PC-3 (cell line): ENCODE results near the gene LAMP2. TPM values are rescaled to one million over a fixed set of nuclear protein-coding genes. Genes with fewer than 3 reads are reported as not detected.

Experiments
- ATAC-seq: fragments of 200-7000 bp; cut with Tn5 transposase; 2 replicates; pipeline ENCODE4 v1.9.1; 2020; ENCODE audit warnings: mild to moderate bottlenecking, moderate library complexity
- BruUV-seq: library from RNA; stranded (reverse); fragments of 400-500 nt; replicated peaks from 2 replicates; lab custom pipeline; 2021; lab: Mats Ljungman, UMichigan
- CTCF ChIA-PET: fragments of 300-600 bp; sonication (Branson Sonifier 250); formaldehyde crosslinking; loops from one replicate; lab custom pipeline; 2022; ENCODE audit warnings: antibody characterized with exemption; lab: Charles Lee
- POLR2A ChIA-PET: fragments of 300-600 bp; sonication (Branson Sonifier 250); formaldehyde crosslinking; loops from one replicate; lab custom pipeline; 2022; ENCODE audit warnings: antibody characterized with exemption; ENCODE audit not compliant: unreplicated experiment; lab: Charles Lee
- DNase-seq: peaks from one replicate; pipeline ENCODE4 v3.0.0-alpha.2; 2015
- H2AFZ ChIP-seq: fragments of 300-600 bp; sonication (generic); 2 replicates; pipeline ENCODE4 v1.6.0; 2016; ENCODE audit warnings: antibody characterized with exemption, low read length
- H3F3A ChIP-seq: fragments of 300-600 bp; sonication (generic); one replicate; pipeline ENCODE4 v1.6.0; 2017; ENCODE audit warnings: antibody characterized with exemption, low read length, control low read depth, mild to moderate bottlenecking; ENCODE audit not compliant: unreplicated experiment
- H3K27ac ChIP-seq: fragments of 300-600 bp; sonication (generic); 2 replicates; pipeline ENCODE4 v1.5.1; 2016; ENCODE audit warnings: mild to moderate bottlenecking, low read length
- H3K27me3 ChIP-seq: fragments of 300-600 bp; sonication (generic); 2 replicates; pipeline ENCODE4 v1.6.1; 2016; ENCODE audit warnings: low read length, mixed read lengths
- H3K36me3 ChIP-seq: fragments of 300-600 bp; sonication (generic); 2 replicates; pipeline ENCODE4 v1.6.1; 2016; ENCODE audit warnings: low read depth, mixed run types, low read length, mixed read lengths
- H3K4me1 ChIP-seq: fragments of 300-600 bp; sonication (generic); 2 replicates; pipeline ENCODE4 v1.5.1; 2016; ENCODE audit warnings: low read length; ENCODE audit not compliant: insufficient read depth
- H3K4me2 ChIP-seq: fragments of 300-600 bp; sonication (generic); 2 replicates; pipeline ENCODE4 v1.6.0; 2016; ENCODE audit warnings: low read length
- H3K4me3 ChIP-seq: fragments of 300-600 bp; sonication (generic); 2 replicates; pipeline ENCODE4 v1.5.1; 2016; ENCODE audit warnings: mild to moderate bottlenecking, low read length, mixed read lengths
- H3K79me2 ChIP-seq: fragments of 300-600 bp; sonication (generic); 2 replicates; pipeline ENCODE4 v1.6.1; 2017; ENCODE audit warnings: low read length, mixed read lengths
- H3K9ac ChIP-seq: fragments of 300-600 bp; sonication (generic); 2 replicates; pipeline ENCODE4 v1.6.0; 2016; ENCODE audit warnings: mild to moderate bottlenecking, low read length
- H3K9me2 ChIP-seq: fragments of 300-600 bp; sonication (generic); replicated peaks from 2 replicates; pipeline ENCODE4 v1.6.1; 2016; ENCODE audit warnings: mixed run types, low read length, mixed read lengths
- H3K9me3 ChIP-seq: fragments of 300-600 bp; sonication (generic); 2 replicates; pipeline ENCODE4 v1.6.1; 2016; ENCODE audit warnings: low read length, mixed read lengths
- H4K20me1 ChIP-seq: fragments of 300-600 bp; sonication (generic); 2 replicates; pipeline ENCODE4 v1.6.1; 2016; ENCODE audit warnings: low read length, mixed read lengths
- EZH2 ChIP-seq: fragments of 300-600 bp; sonication (generic); IDR thresholded peaks from one replicate; pipeline ENCODE4 v1.6.1; 2017; ENCODE audit warnings: antibody characterized with exemption, mild to moderate bottlenecking, low read length; ENCODE audit not compliant: unreplicated experiment
- EZH2phosphoT487 ChIP-seq: fragments of 300-600 bp; sonication (generic); IDR thresholded peaks from 2 replicates; pipeline ENCODE4 v1.6.1; 2018; ENCODE audit warnings: mild to moderate bottlenecking, antibody characterized with exemption, low read length, borderline replicate concordance
- intact Hi-C: fragments of 100-400 bp; cut with micrococcal nuclease; formaldehyde crosslinking; loops from 2 replicates; pipeline ENCODE4 v1.9.0; 2023
- total RNA-seq: library from RNA; depleted of rRNA; stranded (reverse); fragments of >200 nt; gene quantifications from 2 replicates; pipeline ENCODE4 v1.2.3, GENCODE V29; 2014; rRNA removed
- TF ChIP-seq, protein P1 (sequence below): fragments of 300-600 bp; sonication (generic); conservative IDR thresholded peaks from 2 replicates; pipeline ENCODE4 v1.5.1; 2017; ENCODE audit warnings: antibody characterized with exemption, low read depth, mild to moderate bottlenecking, low read length

The LAMP2 gene
- total RNA-seq, 1 experiment from 2014 or later, result 53.8 TPM

DNA sequence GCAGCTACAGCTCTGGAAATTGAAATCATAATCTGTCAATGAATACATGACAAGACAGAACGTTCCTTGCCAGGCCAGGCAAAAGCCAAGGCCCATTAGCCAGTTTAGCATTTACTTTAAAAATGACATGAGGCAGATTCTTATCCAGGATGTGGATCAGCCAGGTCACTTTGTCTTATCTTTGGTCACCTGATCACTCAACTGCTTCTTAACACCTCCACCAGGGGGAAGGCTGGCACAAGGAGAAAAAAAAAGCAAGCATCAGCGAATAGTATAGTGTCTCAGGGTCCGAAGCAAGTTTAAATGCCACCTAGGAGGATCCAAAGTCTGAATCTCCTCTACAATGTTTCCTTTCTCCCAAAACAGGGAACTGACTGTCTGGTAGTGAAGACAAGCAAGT is 88.4 kb downstream of the LAMP2 start:
- no peaks in the 10 kb centered on the region for H3K79me2 ChIP-seq
- H3K9ac ChIP-seq, result no peak overlapping the region
- no peak overlapping the region for H3K27ac ChIP-seq
- H3K4me3 ChIP-seq, result no peak overlapping the region
- TF ChIP-seq, protein P1, sequence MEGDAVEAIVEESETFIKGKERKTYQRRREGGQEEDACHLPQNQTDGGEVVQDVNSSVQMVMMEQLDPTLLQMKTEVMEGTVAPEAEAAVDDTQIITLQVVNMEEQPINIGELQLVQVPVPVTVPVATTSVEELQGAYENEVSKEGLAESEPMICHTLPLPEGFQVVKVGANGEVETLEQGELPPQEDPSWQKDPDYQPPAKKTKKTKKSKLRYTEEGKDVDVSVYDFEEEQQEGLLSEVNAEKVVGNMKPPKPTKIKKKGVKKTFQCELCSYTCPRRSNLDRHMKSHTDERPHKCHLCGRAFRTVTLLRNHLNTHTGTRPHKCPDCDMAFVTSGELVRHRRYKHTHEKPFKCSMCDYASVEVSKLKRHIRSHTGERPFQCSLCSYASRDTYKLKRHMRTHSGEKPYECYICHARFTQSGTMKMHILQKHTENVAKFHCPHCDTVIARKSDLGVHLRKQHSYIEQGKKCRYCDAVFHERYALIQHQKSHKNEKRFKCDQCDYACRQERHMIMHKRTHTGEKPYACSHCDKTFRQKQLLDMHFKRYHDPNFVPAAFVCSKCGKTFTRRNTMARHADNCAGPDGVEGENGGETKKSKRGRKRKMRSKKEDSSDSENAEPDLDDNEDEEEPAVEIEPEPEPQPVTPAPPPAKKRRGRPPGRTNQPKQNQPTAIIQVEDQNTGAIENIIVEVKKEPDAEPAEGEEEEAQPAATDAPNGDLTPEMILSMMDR, result peak; percentile 62
- TF ChIP-seq EZH2phosphoT487, result no peak
- TF ChIP-seq EZH2, result no peak
- ChIA-PET CTCF (interaction anchor here (0.7 to 1.6 kb wide), 4 partner anchors 71 to 105 kb away, joined by 3 to 12 read pairs (median 5); no protein-coding TSS in a partner anchor), POLR2A (no interaction called here)
- H3K4me1 ChIP-seq, result no peaks in the 10 kb centered on the region
- H3K36me3 ChIP-seq, result no peaks in the 10 kb centered on the region
- DNase-seq (peak; percentile 41), ATAC-seq (peak; percentile 50)
- BruUV-seq, result no TSS peak
- no peaks in the 10 kb centered on the region for H3K9me3 ChIP-seq
- no peak overlapping the region for H3K4me2 ChIP-seq
- no peaks in the 10 kb centered on the region for H3K27me3 ChIP-seq
- intact Hi-C loops, result loop anchor here (1.0 kb wide), 2 partner anchors 72 to 95 kb away; no protein-coding TSS in a partner anchor
- no peaks in the 10 kb centered on the region for H3F3A ChIP-seq
- no peaks in the 10 kb centered on the region for H3K9me2 ChIP-seq
- H2AFZ ChIP-seq, result no peak overlapping the region
- H4K20me1 ChIP-seq, result no peaks in the 10 kb centered on the region

DNA sequence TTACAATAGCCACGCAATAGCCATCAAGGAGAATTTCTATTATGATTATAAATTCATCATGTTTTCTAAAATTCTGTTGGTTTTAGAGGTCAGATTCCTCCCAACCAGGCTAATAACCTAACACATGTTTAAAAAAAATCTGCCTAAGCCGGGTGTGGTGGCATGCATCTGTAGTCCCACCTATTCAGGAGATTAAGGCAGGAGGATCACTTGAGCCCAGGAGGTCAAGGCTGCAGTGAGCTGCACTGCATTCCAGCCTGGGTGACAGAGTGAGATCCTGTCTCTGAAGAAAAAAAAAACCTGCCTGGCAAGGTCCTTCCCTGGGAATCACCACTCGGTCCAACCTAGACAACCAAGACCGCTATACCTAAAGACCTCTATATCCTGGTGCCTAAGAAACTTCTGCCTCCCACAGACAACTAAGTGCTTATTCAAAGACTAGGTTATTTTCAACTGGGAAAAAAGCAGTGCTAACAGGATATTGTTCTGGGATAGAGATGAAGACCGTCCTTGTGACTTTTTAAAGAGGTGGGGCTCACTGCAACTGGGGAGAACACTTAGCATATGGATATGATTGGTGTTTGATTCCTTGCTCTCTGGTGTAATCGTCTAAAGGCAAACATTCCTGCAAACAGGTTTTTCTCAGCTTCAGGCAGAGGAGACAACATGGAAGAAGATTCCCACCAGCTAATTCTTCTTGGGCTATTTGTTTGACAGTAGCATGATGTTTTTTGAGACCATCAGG is 89.0 kb downstream of the LAMP2 start:
- BruUV-seq, result no TSS peak
- no peaks in the 10 kb centered on the region for H3F3A ChIP-seq
- no peak overlapping the region for H3K4me2 ChIP-seq
- CTCF ChIA-PET, result interaction anchor here (1.6 kb wide), 1 partner anchor 106 kb away, joined by 12 read pairs; no protein-coding TSS in a partner anchor
- no peak for TF ChIP-seq EZH2phosphoT487
- no peaks in the 10 kb centered on the region for H3K27me3 ChIP-seq
- DNase-seq (no peak), ATAC-seq (no peak)
- no peaks in the 10 kb centered on the region for H3K9me3 ChIP-seq
- H3K9ac ChIP-seq, result no peak overlapping the region
- H3K27ac ChIP-seq, result no peak overlapping the region
- no peaks in the 10 kb centered on the region for H3K9me2 ChIP-seq
- no peaks in the 10 kb centered on the region for H3K4me1 ChIP-seq
- H3K79me2 ChIP-seq, result no peaks in the 10 kb centered on the region
- no peak overlapping the region for H2AFZ ChIP-seq
- intact Hi-C loops, result loop anchor here (1.0 kb wide), 2 partner anchors 72 to 95 kb away; no protein-coding TSS in a partner anchor
- POLR2A ChIA-PET, result no interaction called here
- H4K20me1 ChIP-seq, result no peaks in the 10 kb centered on the region
- no peak overlapping the region for H3K4me3 ChIP-seq
- H3K36me3 ChIP-seq, result no peaks in the 10 kb centered on the region

- H3K27me3 ChIP-seq, result no peaks in the 10 kb centered on the region
- no peak overlapping the region for H3K4me3 ChIP-seq
- intact Hi-C loops, result no loop called here
- no peak overlapping the region for H3K27ac ChIP-seq
- DNase-seq, result no peak
- H3F3A ChIP-seq, result no peaks in the 10 kb centered on the region
- TF ChIP-seq EZH2phosphoT487 (no peak), EZH2 (no peak)
- TF ChIP-seq, protein P1, result no peak
- H3K9ac ChIP-seq, result no peak overlapping the region
- no TSS peak for BruUV-seq
- H3K9me3 ChIP-seq, result no peaks in the 10 kb centered on the region
- ATAC-seq, result no peak
- H3K79me2 ChIP-seq, result no peaks in the 10 kb centered on the region
- H3K4me2 ChIP-seq, result no peak overlapping the region
- CTCF ChIA-PET, result no interaction called here
- H3K4me1 ChIP-seq, result no peaks in the 10 kb centered on the region
- no peaks in the 10 kb centered on the region for H3K36me3 ChIP-seq
- POLR2A ChIA-PET, result no interaction called here
- no peaks in the 10 kb centered on the region for H3K9me2 ChIP-seq
- no peaks in the 10 kb centered on the region for H4K20me1 ChIP-seq
- no peak overlapping the region for H2AFZ ChIP-seq
Observed at GRCh38 chrX:120378570-120378969, 90.5 kb downstream of the LAMP2 start.

Other genes starting within 250 kb of the LAMP2 start
- gene ZBTB33, start 218.5 kb downstream of the LAMP2 start, total RNA-seq, result 12.1 and 14.3 TPM in 2 replicates
- not detected in 2 replicates for gene TMEM255A, start 157.8 kb downstream of the LAMP2 start, total RNA-seq
- not detected in 2 replicates for gene ATP1B4, start 107.2 kb downstream of the LAMP2 start, total RNA-seq
- gene CUL4B, start 91.7 kb upstream of the LAMP2 start, total RNA-seq, result 38.1 and 47.6 TPM in 2 replicates
- 50.0 and 83.7 TPM in 2 replicates for gene MCTS1, start 134.8 kb upstream of the LAMP2 start, total RNA-seq
- gene C1GALT1C1, start 160.8 kb upstream of the LAMP2 start, total RNA-seq, result 33.3 and 37.2 TPM in 2 replicates